Lung (tissue), 12 donors: ENCODE results near the gene DCTN5. TPM values are rescaled to one million over a fixed set of nuclear protein-coding genes. Genes with fewer than 3 reads are reported as not detected.

Experiments used
- ATAC-seq: fragments of 200-7000 bp; cut with Tn5 transposase; one replicate; pipeline ENCODE4 v1.9.1; 2020; ENCODE audit warnings: moderate number of reproducible peaks; ENCODE audit not compliant: insufficient read depth, low FRiP score
- DNase-seq, 3 donors: peaks; one replicate each; pipeline ENCODE4 v3.0.0-alpha.2; 2013 to 2017
- H3K27ac ChIP-seq, 2 donors: one replicate each; pipeline ENCODE4 v1.5.1; 2013; ENCODE audit warnings: mild to moderate bottlenecking in 2 of 2, moderate library complexity in 2 of 2, control low read depth in 1 of 2, inconsistent platforms in 1 of 2, low read depth in 1 of 2, low read length in 1 of 2
- H3K27me3 ChIP-seq, 3 donors: one replicate each; pipeline ENCODE4 v1.5.1; 2013; ENCODE audit warnings: low read length in 2 of 3; ENCODE audit not compliant: control insufficient read depth in 3 of 3, insufficient read depth in 3 of 3
- H3K36me3 ChIP-seq, 4 donors: one replicate each; pipeline ENCODE4 v1.5.1; 2013; ENCODE audit warnings: low read length in 4 of 4, mild to moderate bottlenecking in 1 of 4, moderate library complexity in 1 of 4; ENCODE audit not compliant: control insufficient read depth in 4 of 4, insufficient read depth in 4 of 4
- H3K4me1 ChIP-seq, 5 donors: one replicate each; pipeline ENCODE4 v1.5.1; 2013; ENCODE audit warnings: low read length in 5 of 5, mild to moderate bottlenecking in 2 of 5, moderate library complexity in 1 of 5; ENCODE audit not compliant: control insufficient read depth in 5 of 5, insufficient read depth in 5 of 5
- H3K4me3 ChIP-seq: one replicate; pipeline ENCODE4 v1.5.1; 2013; ENCODE audit warnings: mild to moderate bottlenecking, control low read depth, moderate library complexity
- H3K9ac ChIP-seq, 2 donors: one replicate each; pipeline ENCODE4 v1.5.1; 2013; ENCODE audit warnings: low read length in 2 of 2, control low read depth in 1 of 2; ENCODE audit not compliant: insufficient read depth in 1 of 2
- H3K9me3 ChIP-seq, 4 donors: one replicate each; pipeline ENCODE4 v1.5.1; 2013; ENCODE audit warnings: low read length in 3 of 4, mild to moderate bottlenecking in 1 of 4, moderate library complexity in 1 of 4; ENCODE audit not compliant: control insufficient read depth in 4 of 4, insufficient read depth in 3 of 4
- CTCF ChIP-seq: IDR thresholded peaks from 2 replicates; pipeline ENCODE4 v1.5.1; 2012; ENCODE audit warnings: mild to moderate bottlenecking; ENCODE audit errors: control extremely low read depth, extremely low read depth
- WGBS, 2 donors: extraction: QIAGEN DNeasy Blood & Tissue Kit; methylation state at CpG; one replicate each; pipeline ENCODE4 v1.1.7; 2013; 5-methylcytosine and 5-hydroxymethylcytosine counted together
- polyA plus RNA-seq, 2 donors: library from polyadenylated mRNA; stranded (reverse); fragments of 200-250 nt; gene quantifications; one replicate each; pipeline ENCODE4 v1.2.1, GENCODE V29; 2013
- total RNA-seq, 2 donors: library from RNA; depleted of rRNA in 1 of 2; stranded (reverse); fragments of >200 nt in 1 of 2; gene quantifications; one replicate each; pipeline ENCODE4 v1.2.1, GENCODE V29; 2014 to 2021
- donor health status: control.
- donor health status: control.
- donor health status: Bipolar disorder and iron deficiency.
- donor health status: healthy.
- donor health status: DM: yes; HTN: yes; CAD: no.

The DCTN5 gene
- total and polyA plus RNA-seq, 4 donors, result 10.5 to 46.2 (median 34.7) TPM

GRCh38 chr16:23650674-23651416 is 9.6 kb downstream of the DCTN5 start:
- peaks cover 0 to 2% (median 0%) of the 10 kb centered on the region in 5 donors for H3K4me1 ChIP-seq
- H3K9me3 ChIP-seq, result no peaks in the 10 kb centered on the region
- no peaks in the 10 kb centered on the region for H3K27me3 ChIP-seq
- no peak overlapping the region for H3K27ac ChIP-seq
- ATAC-seq (no peak), DNase-seq (no peak)
- peaks cover 5 to 14% (median 8%) of the 10 kb centered on the region in 4 donors for H3K36me3 ChIP-seq
- no peak for TF ChIP-seq CTCF
- H3K9ac ChIP-seq, result no peak overlapping the region
- 73 to 88% methylated on average over 4 of the region's 4 CpGs for WGBS, 2 donors
- no peak overlapping the region for H3K4me3 ChIP-seq

- ATAC-seq, result no peak
- WGBS, 2 donors, result 85 to 95% methylated on average over 4 of the region's 4 CpGs
- peaks cover 0 to 10% (median 7%) of the 10 kb centered on the region in 4 donors for H3K36me3 ChIP-seq
Measured at GRCh38 chr16:23651943-23652468, 10.7 kb downstream of the DCTN5 start.

GRCh38 chr16:23663918-23664317 is 22.7 kb downstream of the DCTN5 start:
- Histone ChIP-seq H3K36me3 (peaks cover 45 to 71% (median 58%) of the 10 kb centered on the region in 4 donors), H3K4me3 (no peak overlapping the region), H3K9me3 (no peaks in the 10 kb centered on the region), H3K27ac (no peak overlapping the region), H3K27me3 (no peaks in the 10 kb centered on the region), H3K4me1 (peaks cover 0 to 13% (median 0%) of the 10 kb centered on the region in 5 donors), H3K9ac (no peak overlapping the region)
- WGBS, 2 donors, result 92 to 97% methylated on average over 2 of the region's 2 CpGs
- ATAC-seq, result no peak
- no peak for DNase-seq
- no peak for TF ChIP-seq CTCF

More at GRCh38 chr16:23651943-23652468, 10.7 kb downstream of the DCTN5 start:
- Histone ChIP-seq H3K4me3 (no peak overlapping the region), H3K27ac (no peak overlapping the region), H3K27me3 (no peaks in the 10 kb centered on the region), H3K4me1 (peaks cover 0 to 3% (median 0%) of the 10 kb centered on the region in 5 donors), H3K9ac (no peak overlapping the region), H3K9me3 (no peaks in the 10 kb centered on the region)
- TF ChIP-seq CTCF, result no peak
- DNase-seq, result no peak
